ENCODE data around the gene EYA4.
A peak's percentile ranks its signal among the peaks of the same experiment; 100 is the strongest.
"Not testable (repeated sequence)": the region's sequence is repeated elsewhere in the genome, so short reads cannot be mapped to it uniquely, and the experiment has no call there.

The EYA4 gene

GRCh38 chr6:133353061-133353460 lies 111.9 kb downstream of the EYA4 start:
- DNase-seq = no peak

DNA sequence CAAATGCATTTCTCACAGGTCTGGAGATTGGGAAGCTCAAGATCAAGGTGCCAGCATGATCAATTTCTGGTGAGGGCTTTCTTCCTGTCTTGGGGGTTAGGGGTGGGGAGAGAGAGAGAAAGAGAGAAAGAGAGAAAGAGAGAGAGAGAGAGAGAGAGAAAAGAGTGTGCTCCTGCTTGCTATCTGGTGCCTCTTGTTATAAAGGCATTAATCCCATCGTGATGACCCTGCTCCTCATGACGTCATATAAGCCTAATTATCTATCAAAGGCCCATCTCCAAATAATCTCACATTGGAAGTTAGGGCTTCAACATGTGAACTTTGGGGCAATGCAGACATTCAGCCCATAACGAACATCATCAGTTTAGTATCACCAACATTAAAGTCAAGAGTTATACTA lies 114.8 kb downstream of the EYA4 start:
- no peak for DNase-seq

DNA sequence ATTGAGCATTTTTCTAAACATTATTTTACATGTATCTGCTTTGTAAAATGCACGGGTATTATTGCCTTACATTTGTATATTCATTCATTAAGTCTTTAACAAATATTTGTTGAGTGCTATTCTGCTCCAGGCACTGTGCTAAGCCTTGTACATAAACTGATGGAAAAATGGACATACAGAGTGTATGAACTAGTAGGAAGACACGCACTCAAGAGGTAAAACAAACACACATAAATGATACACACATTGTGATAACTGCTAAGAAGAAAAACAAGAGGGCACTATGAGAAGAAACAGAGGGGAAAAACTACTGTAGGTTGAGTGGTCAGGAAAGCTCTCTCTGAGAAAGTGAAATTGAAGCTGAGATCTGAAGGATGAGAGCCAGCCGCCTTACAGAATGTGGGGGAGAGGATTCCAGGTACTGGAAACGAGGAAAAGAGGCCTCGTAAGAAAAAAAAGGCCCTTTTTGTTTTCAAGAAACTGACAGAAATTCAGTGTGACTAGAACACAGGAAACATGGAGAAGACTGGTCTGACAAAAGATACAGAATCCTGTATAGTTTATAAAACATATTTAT lies 117.5 kb downstream of the EYA4 start:
- DNase-seq = peak; percentile 64

- DNase-seq = no peak
These were observed 118.1 kb downstream of the EYA4 start for GRCh38 chr6:133359256-133359655.

DNA sequence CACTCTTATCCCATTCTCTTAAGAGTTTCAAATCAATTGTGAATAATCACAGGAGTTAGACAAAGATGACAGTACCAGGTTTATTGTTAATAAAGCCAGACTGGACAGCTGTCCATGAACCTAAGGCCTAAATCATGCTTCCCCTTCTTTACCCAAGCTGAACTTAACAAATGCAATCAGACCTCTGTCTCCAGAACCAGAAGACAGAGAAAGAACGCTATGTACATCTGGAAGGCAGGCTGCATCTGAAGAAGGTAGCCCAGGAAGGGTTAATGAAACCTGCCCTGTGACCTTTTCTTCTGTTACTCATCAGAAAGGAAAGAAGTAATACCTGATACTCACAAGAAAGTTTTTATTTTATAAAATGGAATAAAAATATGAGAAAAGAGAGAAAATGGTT lies 118.6 kb downstream of the EYA4 start:
- DNase-seq = no peak

GRCh38 chr6:133360194-133360593 lies 119.0 kb downstream of the EYA4 start:
- DNase-seq = no peak

DNA sequence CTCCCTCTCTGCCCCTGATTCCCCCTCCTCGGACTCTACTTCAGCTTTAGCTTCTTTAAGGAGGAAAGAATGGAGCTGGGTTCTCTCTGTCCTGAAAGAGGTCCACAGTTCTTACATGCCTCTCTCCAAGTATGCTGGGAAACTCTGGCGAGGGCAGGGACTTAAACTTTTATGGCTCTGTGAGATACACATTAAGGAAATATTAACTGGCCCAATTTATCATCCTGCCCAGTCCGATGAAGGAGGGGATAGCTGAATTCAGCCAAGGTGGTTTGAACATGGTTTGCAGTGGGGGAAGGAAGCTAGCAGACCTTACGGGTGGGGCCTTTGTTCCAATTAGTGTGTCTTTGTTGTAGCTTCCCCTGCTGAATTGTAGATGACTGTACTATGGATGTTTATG lies 121.7 kb downstream of the EYA4 start:
- DNase-seq = no peak

DNA sequence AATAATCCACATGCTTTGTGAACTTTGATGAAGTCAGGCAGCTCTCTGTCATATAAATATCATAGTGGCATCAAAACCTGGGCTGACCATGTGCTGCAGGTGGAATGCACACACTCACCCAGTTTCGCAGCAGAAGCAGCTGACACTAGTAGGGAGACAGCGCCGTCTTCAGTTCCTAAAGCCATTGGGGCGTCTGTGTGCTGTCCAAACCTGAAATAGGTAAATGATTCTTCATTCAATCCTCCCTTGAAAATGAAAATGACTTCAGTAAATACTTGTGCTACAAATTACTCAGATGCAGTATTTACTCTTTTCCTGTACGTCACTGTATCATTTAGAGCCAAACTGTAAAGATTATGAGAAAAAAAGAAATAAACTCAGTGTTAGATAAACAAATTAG lies 127.5 kb downstream of the EYA4 start:
- DNase-seq = peak; percentile 81

DNA sequence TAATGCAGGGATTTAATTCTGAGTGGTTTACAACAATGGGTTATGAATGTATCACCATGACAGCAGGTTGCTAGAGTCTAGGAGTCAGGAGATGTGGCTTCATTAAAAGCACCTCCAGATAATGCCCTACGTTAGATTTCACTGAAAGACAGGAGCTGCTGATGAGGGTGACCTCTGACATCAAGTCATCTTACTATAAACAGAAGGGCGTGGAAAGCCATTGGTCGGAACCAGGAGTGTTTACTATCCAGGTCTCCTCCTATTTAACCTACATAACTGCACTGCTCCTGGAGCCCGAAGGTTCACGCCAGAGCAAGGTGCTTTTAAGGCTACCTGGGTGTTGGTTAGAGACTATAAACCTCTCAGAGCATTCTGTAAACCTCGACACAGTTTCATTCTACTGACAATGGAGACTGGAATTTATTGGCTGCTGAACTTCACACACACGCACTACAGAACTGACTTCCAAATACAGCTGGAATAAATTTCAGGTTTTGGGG lies 128.7 kb downstream of the EYA4 start:
- no peak for DNase-seq

- peak; percentile 3 for DNase-seq
These were observed 135.6 kb downstream of the EYA4 start for GRCh38 chr6:133376743-133377142.

DNA sequence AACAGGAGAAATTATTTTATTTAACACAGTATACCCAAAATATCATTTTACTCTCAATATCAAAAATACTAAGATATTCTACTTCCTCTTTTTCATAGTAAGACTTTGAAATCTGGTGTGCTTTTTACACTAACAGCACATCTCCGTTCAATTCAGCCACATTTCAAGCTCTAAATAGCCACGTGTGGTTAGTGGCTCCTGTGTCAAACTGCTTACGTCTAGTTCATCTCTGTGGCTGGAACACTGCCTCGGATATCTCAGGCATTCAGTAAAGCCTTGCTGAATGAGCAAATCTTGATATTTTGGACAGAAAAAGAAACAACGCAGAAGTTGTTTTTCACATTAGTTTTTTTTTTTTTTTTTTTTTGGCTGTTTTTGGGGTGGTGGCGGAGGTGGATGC lies 136.1 kb downstream of the EYA4 start:
- DNase-seq = no peak

- no peak for DNase-seq
These were observed 138.9 kb downstream of the EYA4 start for GRCh38 chr6:133380047-133380446.

DNA sequence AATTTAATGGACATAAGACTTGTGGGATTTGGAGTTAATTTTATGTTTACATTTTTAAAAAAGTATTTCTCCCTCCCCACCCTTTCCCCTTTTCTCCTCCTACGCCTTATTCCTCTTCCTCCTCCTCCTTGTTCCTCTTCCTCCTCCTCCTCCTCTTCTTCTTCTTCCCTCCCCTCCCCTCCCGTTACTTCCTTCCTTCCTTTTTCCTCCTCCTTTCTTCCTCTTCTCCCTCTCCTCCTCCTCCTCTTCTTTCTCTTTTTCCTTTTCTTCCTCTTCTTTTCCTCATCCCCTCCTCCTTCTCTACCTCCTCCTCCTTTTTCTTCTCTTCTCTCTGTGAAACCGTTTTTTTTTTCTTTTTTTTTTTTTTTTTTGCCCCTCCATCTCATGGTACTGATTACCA lies 139.6 kb downstream of the EYA4 start:
- no peak for DNase-seq

DNA sequence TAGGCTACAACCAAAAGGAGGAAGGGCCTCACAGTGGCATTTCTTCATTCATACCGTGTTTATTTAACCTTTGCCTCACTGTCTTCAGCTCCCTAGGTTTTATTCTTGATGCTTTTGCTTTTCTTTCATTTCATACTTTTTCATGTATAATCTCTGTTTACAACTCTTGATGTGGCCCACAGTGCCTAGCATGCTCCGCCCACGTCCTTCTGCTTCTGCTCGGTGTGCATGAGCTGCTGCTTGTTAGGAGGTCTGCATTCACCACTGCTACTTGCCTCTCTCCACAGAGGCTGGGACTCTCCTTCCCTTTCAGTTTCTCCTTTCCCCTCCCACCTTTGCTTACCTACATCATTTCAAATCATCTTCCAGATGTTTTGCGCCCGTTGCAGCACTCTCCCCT lies 147.6 kb downstream of the EYA4 start:
- DNase-seq = no peak

- DNase-seq = no peak
These were observed 149.0 kb downstream of the EYA4 start for GRCh38 chr6:133390168-133390567.

DNA sequence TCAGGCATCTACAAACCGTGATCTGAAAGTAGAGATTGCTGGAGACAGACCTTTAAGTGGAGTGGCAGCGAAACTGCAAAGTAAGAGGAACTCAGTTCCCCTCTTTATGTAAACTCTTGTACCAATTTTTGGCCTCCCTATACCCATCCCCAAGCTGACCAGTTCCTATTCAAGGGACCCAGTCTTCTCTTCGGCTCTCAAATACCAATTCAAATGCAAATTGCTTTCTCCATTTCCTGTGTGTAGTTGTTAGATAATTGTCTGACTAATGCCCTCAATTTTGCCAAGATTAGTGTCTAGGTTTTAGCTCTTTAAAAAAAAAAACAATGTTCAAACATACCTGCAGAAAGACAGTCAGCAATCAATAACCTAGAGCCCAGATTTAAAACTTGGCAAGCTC lies 150.9 kb downstream of the EYA4 start:
- no peak for DNase-seq

DNA sequence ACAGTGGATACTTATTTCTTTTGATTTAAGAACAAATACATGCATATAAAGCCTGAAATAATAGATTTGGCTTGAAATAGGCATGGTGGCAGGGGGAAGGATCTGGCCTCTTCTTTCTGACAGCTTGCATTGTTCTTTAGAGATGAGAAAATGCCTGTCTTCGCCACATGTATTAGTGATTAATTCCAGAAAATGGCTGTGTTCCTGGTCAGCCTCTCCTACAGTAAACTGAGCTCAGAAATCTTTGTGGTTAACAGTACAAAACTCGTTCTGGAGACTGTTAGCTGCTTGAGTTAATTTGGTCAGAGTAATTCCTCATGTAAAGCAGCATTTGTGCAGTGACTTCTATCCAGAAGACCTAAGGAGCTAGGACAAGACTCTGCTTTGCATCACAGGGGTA lies 151.5 kb downstream of the EYA4 start:
- no peak for DNase-seq

DNA sequence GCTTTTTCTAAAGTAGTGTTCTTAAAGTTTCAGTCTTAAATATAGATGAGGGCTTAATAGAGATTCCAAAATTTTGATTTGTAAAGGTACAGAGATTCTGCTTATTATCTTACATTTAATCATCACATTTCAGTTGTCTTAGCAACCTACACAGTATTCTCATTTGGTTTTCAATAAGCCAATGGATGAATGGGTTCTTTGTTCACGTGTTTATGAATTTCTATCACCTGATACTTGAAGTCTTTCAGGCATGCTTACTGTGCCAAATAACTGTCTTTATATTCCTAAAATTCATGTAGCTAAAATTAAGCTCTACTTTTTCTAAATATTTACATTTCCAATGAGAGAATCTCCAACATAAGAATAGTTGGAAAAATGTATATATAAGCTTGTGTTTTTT lies 152.7 kb downstream of the EYA4 start:
- DNase-seq = no peak

- no peak for DNase-seq
These were observed 153.5 kb downstream of the EYA4 start for GRCh38 chr6:133394630-133395029.

DNA sequence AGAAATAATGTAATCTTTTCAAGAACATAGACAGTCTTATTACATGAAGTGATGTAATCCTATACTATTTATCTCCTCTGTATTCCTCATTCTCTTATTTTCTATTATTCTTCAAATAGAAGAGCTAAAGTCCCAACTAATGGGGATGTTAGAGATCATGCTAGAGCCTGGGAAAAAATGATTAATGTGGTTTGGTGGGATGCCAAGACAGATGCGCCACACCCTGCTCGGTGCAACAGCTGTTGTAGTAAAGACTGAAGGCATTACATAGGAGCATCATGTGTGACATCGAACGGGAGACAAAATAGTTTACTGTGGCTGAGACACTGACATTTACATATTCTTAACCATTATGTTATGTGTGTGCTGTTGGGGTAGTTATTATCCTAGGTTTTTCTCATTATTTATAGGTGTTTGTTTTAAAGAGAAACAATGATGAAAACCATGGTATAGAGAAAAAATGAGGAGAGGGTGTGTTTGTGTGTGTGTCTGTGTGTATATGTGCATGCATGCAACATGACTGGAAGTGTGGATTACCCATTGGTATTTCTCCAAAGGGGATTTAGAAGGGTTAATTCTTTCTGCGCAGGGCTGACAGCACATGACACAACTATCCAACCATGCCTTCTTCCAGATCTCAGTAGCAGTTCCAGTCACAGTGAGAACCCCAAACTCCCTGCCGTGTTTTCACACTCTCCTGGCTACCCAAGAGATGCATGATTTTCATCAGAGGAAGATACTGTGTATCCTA lies 155.3 kb downstream of the EYA4 start:
- no peak for DNase-seq

- no peak for DNase-seq
These were observed 155.8 kb downstream of the EYA4 start for GRCh38 chr6:133396984-133397348.

- not testable (repeated sequence) for DNase-seq
These were observed 156.4 kb downstream of the EYA4 start for GRCh38 chr6:133397601-133398000.

GRCh38 chr6:133399426-133399825 lies 158.3 kb downstream of the EYA4 start:
- no peak for DNase-seq

DNA sequence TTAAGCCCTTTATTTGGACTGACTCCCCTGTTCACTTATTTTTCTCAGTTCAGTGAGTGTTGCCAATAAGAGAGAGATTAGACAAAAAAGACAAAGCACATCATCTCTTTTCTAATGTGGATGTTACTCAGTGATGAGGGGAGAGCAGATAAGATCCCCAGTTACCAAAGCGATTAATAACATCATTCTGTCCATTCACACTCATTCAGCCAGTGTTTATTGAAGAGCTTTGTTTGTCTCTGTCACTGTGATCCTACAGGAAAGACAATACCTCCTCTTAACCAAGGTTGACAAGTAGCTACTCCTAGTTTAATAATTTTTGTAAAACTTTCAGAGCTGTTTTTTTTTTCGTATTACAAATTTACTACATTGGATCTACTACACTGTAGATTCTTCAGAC lies 163.0 kb downstream of the EYA4 start:
- DNase-seq = peak; percentile 43

GRCh38 chr6:133404728-133405127 lies 163.6 kb downstream of the EYA4 start:
- DNase-seq = no peak
